Vagina (tissue), 2 donors: Measurements from ENCODE around the gene SGO1. TPM values are rescaled to one million over a fixed set of nuclear protein-coding genes. Genes with fewer than 3 reads are reported as not detected.
"Not testable (repeated sequence)": the region's sequence is repeated elsewhere in the genome, so short reads cannot be mapped to it uniquely, and the experiment has no call there.

ENCODE experiments used
- DNase-seq, 2 donors: peaks; one replicate each; pipeline ENCODE4 v3.0.0-alpha.2; 2017; ENCODE audit errors: extremely low spot score in 2 of 2
- H3K27ac ChIP-seq: fragments of 200-600 bp; sonication (generic); one replicate; pipeline ENCODE4 v1.5.1; 2019
- H3K27me3 ChIP-seq: fragments of 200-600 bp; sonication (generic); one replicate; pipeline ENCODE4 v1.5.1; 2019
- H3K36me3 ChIP-seq, 2 donors: fragments of 200-600 bp; sonication (generic); one replicate each; pipeline ENCODE4 v1.5.1; 2017 to 2019
- H3K4me1 ChIP-seq: fragments of 200-600 bp; sonication (generic); one replicate; pipeline ENCODE4 v1.5.1; 2019
- H3K4me3 ChIP-seq, 2 donors: fragments of 200-600 bp; sonication (generic); 1 replicate in 1 of 2; 2 replicates in 1 of 2; pipeline ENCODE4 v1.5.1; 2016 to 2019
- H3K9me3 ChIP-seq: fragments of 200-600 bp; sonication (generic); one replicate; pipeline ENCODE4 v1.5.1; 2019
- CTCF ChIP-seq, 3 experiments: fragments of 450-650 bp in 2 of 3; fragments of 200-600 bp in 1 of 3; sonication (generic) in 1 of 3; IDR thresholded peaks; one replicate each; pipeline ENCODE4 v1.5.1; 2017 to 2019; ENCODE audit warnings: antibody characterized with exemption in 3 of 3, mild to moderate bottlenecking in 2 of 3, moderate library complexity in 2 of 3
- POLR2A ChIP-seq, 2 donors: fragments of 450-650 bp; IDR thresholded peaks; one replicate each; pipeline ENCODE4 v1.6.1; 2017; ENCODE audit warnings: antibody characterized with exemption in 2 of 2, mild to moderate bottlenecking in 2 of 2, moderate library complexity in 2 of 2
- POLR2AphosphoS5 ChIP-seq, 2 donors: sonication (generic); formaldehyde crosslinking; IDR thresholded peaks; one replicate each; pipeline ENCODE4 v1.9.0; 2017; ENCODE audit warnings: antibody characterized with exemption in 2 of 2, mild to moderate bottlenecking in 2 of 2, low read depth in 1 of 2; ENCODE audit not compliant: insufficient read depth in 1 of 2
- intact Hi-C: fragments of 100-400 bp; cut with DNase I; formaldehyde crosslinking; loops from one replicate; pipeline ENCODE4 v1.15.1; 2023
- total RNA-seq: library from RNA; depleted of rRNA; stranded (reverse); fragments of >200 nt; gene quantifications from one replicate; pipeline ENCODE4 v1.2.3, GENCODE V29; 2016

SGO1 gene
- total RNA-seq, 1 donor from 2014 or later = 10.8 TPM

DNA sequence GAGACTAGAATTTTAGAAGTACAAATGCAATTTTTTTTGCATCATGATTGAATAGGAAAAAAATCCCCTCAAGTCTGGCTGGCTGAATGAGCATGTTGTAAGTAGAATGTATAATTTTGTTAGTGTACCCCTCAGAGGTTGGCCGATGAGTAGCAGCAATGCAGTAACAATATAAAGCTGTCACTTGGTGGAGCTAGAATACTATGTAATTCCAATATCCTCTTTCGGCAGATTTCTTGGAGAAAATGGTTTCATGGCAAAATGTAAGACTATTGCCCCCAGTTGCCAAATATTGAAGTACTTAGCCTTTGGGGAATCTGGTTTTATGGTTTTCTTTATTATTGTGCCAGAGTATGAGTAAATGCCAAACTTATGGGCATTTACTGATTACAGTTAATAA is 39.8 kb upstream of the SGO1 start:
- no peak overlapping the region for H3K27ac ChIP-seq
- H3K4me1 ChIP-seq = no peaks in the 10 kb centered on the region
- intact Hi-C loops = no loop called here
- H3K9me3 ChIP-seq = no peaks in the 10 kb centered on the region
- H3K36me3 ChIP-seq = no peaks in the 10 kb centered on the region
- DNase-seq = no peak
- H3K4me3 ChIP-seq = no peak overlapping the region
- no peaks in the 10 kb centered on the region for H3K27me3 ChIP-seq
- TF ChIP-seq CTCF (IDR thresholded peaks at IDR 0.05) (peak in 2 of 3 experiments; percentile 26 to 49), POLR2A (IDR thresholded peaks at IDR 0.05) (no peak)

GRCh38 chr3:20222274-20222673 is 36.3 kb upstream of the SGO1 start:
- H3K4me1 ChIP-seq = no peaks in the 10 kb centered on the region
- intact Hi-C loops = no loop called here
- H3K27ac ChIP-seq = no peak overlapping the region
- H3K27me3 ChIP-seq = no peaks in the 10 kb centered on the region
- no peaks in the 10 kb centered on the region for H3K9me3 ChIP-seq
- H3K36me3 ChIP-seq = no peaks in the 10 kb centered on the region
- no peak overlapping the region for H3K4me3 ChIP-seq
- DNase-seq = no peak
- no peak for TF ChIP-seq POLR2A (IDR thresholded peaks at IDR 0.05)
- no peak for TF ChIP-seq POLR2AphosphoS5 (IDR thresholded peaks at IDR 0.05; ENCODE audit: insufficient read depth in 1 of 2, low read depth in 1 of 2)
- TF ChIP-seq CTCF (IDR thresholded peaks at IDR 0.05) = no peak

DNA sequence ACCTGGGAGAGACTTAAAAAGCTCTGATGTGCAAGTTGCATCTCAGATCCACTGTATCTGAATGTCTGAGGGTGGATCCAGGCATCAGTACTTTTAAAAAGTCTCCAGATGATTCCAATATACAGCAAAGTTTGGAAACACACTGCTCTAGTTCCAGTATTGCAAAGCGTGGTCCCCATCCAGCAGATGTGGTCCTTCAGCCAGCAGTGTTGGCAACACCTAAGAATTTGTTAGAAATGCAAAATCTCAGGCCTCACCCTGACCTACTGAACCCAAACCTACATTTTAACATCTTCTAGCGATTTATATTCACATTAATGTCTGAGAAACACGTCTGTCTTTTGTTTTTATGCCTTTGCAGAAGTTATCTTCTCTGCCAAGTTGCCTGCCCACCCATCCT is 32.2 kb upstream of the SGO1 start:
- H3K36me3 ChIP-seq = no peaks in the 10 kb centered on the region
- TF ChIP-seq POLR2AphosphoS5 (IDR thresholded peaks at IDR 0.05; ENCODE audit: insufficient read depth in 1 of 2, low read depth in 1 of 2) = no peak
- TF ChIP-seq POLR2A (IDR thresholded peaks at IDR 0.05) = no peak
- no peak for TF ChIP-seq CTCF (IDR thresholded peaks at IDR 0.05)
- no peak overlapping the region for H3K27ac ChIP-seq
- no peaks in the 10 kb centered on the region for H3K4me1 ChIP-seq
- H3K27me3 ChIP-seq = no peaks in the 10 kb centered on the region
- H3K9me3 ChIP-seq = no peaks in the 10 kb centered on the region
- H3K4me3 ChIP-seq = no peak overlapping the region
- DNase-seq = no peak
- intact Hi-C loops = no loop called here

- DNase-seq = no peak
- Histone ChIP-seq H3K27ac (no peak overlapping the region), H3K27me3 (no peaks in the 10 kb centered on the region), H3K4me1 (no peaks in the 10 kb centered on the region), H3K4me3 (no peak overlapping the region), H3K36me3 (no peaks in the 10 kb centered on the region), H3K9me3 (no peaks in the 10 kb centered on the region)
- intact Hi-C loops = no loop called here
- no peak for TF ChIP-seq CTCF (IDR thresholded peaks at IDR 0.05)
- no peak for TF ChIP-seq POLR2AphosphoS5 (IDR thresholded peaks at IDR 0.05; ENCODE audit: insufficient read depth in 1 of 2, low read depth in 1 of 2)
- TF ChIP-seq POLR2A (IDR thresholded peaks at IDR 0.05) = no peak
These were observed 29.6 kb upstream of the SGO1 start for GRCh38 chr3:20215636-20216035.

DNA sequence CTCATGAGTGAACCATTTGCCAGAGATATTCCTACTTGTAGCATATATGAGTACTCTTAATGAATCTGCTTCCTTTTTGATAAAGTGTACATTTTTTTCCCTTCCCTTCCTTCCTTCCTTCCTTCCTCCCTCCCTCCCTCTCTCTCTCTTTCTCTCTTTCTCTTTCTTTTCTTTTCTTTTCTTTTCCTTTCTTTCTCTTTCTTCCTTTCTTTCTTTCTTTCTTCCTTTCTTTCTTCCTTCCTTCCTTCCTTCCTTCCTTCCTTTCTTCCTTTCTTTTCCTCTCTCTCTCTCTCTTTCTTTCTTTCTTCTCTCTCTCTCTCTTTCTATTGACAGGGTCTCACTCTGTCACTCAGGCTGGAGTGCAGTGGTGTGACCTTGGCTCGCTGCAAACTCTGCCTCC is 27.5 kb upstream of the SGO1 start:
- H3K4me3 ChIP-seq, H3K4me1 ChIP-seq, intact Hi-C loops, H3K36me3 ChIP-seq, DNase-seq, H3K27ac ChIP-seq, H3K27me3 ChIP-seq, H3K9me3 ChIP-seq: not testable (repeated sequence)

DNA sequence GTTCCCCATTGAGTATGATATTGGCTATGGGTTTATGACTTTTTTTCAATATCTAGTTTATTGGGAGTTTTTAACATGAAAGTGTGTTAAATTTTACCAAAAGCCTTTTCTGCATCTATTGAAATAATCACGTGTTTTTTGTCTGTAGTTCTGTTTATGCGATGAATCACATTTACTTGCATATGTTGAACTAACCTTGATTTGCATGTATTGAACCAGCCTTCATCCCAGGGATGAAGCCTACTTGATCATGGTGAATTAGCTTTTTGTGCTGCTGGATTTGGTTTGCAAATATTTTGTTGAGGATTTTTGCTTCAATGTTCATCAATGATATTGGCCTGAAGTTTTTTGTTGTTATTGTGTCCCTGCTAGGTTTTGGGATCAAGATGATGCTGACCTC is 21.9 kb upstream of the SGO1 start:
- H3K27ac ChIP-seq, intact Hi-C loops, H3K4me3 ChIP-seq, DNase-seq, H3K36me3 ChIP-seq, H3K9me3 ChIP-seq, H3K4me1 ChIP-seq, H3K27me3 ChIP-seq: not testable (repeated sequence)

DNA sequence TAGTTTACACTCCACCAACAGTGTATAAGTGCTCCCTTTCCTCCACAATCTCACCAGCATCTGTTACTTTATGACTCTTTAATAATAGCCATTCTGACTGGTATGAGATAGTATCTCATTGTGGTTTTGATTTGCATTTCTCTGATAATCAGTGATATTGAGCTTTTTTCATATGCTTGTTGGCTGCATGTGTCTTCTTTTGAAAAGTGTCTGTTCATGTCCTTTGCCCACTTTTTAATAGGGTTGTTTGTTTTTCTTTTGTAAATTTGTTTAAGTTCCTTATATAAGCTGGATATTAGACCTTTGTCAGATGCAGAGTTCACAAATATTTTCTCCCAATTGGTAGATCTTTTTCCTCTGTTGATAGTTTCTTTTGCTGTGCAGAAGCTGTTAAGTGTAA is 19.9 kb upstream of the SGO1 start:
- H3K27ac ChIP-seq, DNase-seq, intact Hi-C loops, H3K36me3 ChIP-seq, H3K27me3 ChIP-seq, H3K4me1 ChIP-seq, H3K4me3 ChIP-seq, H3K9me3 ChIP-seq: not testable (repeated sequence)
